LNCaP clone FGC (cell line): ENCODE results near the gene CPNE8.
A peak's percentile ranks its signal among the peaks of the same experiment; 100 is the strongest.

Source experiments
- DNase-seq: peaks from one replicate; pipeline ENCODE4 v3.0.0-alpha.2; 2011; ENCODE audit warnings: low read depth
- H3K4me3 ChIP-seq: 2 replicates; pipeline ENCODE4 v1.5.1; 2011; ENCODE audit warnings: mild to moderate bottlenecking, low read depth, low read length, control low read depth
- TF ChIP-seq, protein P1 (sequence below): IDR thresholded peaks from 2 replicates; pipeline ENCODE4 v1.5.1; 2012; ENCODE audit warnings: mild to moderate bottlenecking; ENCODE audit not compliant: control insufficient read depth, insufficient read depth; ENCODE audit errors: extremely low read depth

The CPNE8 gene

GRCh38 chr12:38930990-38931389 is 25.6 kb upstream of the CPNE8 start:
- H3K4me3 ChIP-seq: no peak overlapping the region
- TF ChIP-seq, protein P1, sequence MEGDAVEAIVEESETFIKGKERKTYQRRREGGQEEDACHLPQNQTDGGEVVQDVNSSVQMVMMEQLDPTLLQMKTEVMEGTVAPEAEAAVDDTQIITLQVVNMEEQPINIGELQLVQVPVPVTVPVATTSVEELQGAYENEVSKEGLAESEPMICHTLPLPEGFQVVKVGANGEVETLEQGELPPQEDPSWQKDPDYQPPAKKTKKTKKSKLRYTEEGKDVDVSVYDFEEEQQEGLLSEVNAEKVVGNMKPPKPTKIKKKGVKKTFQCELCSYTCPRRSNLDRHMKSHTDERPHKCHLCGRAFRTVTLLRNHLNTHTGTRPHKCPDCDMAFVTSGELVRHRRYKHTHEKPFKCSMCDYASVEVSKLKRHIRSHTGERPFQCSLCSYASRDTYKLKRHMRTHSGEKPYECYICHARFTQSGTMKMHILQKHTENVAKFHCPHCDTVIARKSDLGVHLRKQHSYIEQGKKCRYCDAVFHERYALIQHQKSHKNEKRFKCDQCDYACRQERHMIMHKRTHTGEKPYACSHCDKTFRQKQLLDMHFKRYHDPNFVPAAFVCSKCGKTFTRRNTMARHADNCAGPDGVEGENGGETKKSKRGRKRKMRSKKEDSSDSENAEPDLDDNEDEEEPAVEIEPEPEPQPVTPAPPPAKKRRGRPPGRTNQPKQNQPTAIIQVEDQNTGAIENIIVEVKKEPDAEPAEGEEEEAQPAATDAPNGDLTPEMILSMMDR: no peak
- no peak for DNase-seq

DNA sequence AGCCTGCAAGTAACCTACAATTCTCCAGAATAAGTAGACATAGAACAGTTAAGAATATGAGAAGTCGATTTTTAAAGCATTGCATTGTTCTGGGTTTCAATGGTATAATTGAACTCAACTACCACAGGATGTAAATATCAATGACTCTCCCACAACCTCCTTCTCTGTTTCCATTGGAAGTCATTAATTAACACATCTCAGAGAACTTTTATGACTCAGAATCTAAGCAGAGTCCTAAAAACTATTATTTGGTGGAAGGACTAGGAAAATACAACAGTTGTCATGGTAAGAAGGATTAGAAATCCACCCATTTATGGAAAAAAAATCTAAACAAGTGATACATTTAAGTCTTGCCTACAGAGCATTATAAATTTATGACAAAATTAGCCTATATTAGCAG is 21.1 kb upstream of the CPNE8 start:
- TF ChIP-seq, protein P1: no peak
- no peak overlapping the region for H3K4me3 ChIP-seq
- DNase-seq: no peak

DNA sequence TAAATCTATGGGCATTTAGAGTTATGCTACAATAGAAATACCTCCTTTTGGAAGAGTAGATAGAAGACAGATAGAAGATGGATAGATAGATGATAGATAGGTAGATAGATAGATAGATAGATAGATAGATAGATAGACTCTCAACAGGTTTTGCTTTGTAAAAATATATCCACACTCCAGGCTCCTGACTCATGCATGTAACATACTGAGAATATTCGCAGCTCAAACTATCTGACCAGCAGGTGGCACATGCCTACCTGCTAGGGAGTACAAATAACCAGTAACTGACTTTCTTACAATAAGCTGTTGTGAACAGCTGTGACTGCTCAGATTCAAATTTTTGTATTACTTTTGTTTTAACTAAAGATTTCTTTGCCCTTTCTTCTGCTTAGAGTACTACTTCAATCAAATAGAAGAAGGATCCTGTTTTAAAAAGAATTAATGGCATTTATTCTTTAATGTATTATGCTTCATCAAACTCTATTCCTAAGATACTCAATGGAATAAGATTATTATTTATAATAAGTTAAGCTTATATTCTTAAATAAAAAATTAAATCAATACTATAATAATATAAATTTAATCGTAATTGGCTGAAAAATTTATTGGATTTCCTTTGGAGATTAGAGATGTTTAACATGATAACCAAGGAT is 15.8 kb upstream of the CPNE8 start:
- TF ChIP-seq, protein P1: peak; percentile 89

DNA sequence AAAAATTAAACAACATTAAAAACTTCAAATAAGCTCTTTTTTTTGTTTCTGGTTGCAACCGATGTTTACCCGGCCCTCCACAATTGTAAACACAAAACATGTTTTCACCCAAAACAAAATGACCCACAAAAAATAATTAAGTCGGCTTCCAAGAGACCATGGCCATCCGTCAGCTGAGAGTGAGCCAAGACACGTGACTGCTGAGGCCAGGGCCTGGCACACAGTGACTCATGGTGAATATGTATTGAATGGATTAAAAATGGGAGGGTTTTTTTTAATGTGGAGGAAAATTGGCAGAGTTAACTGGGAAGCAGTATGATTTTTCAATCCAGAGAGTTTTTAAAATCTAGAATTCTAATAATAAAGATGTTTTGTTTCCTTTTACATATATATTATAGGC is 13.8 kb upstream of the CPNE8 start:
- DNase-seq: no peak
- H3K4me3 ChIP-seq: no peak overlapping the region
- TF ChIP-seq, protein P1: no peak

More for the DNA sequence above, 15.8 kb upstream of the CPNE8 start:
- peak; percentile 54 for DNase-seq
- no peak overlapping the region for H3K4me3 ChIP-seq

GRCh38 chr12:38915429-38916182 is 10.2 kb upstream of the CPNE8 start:
- TF ChIP-seq, protein P1: no peak
- no peak overlapping the region for H3K4me3 ChIP-seq

DNA sequence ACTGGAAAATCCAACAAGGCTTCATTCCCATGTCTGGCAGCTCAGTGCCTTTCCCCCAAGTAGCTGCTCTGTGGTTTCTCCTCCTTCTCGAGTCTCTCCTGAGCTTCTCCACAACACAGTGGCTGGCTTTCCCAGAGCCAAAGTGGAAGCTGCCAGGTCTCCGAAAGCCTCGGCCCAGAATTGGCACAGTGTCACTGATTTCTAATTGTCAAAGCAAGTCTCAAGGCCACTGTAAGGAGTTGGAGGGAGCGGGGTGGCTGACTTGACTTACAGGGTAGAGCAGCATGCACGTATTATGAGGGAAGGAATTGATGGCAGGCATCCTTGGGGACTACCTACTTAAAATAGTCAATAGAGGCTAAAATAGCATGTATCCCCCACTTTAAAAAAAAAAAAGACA is 6.7 kb upstream of the CPNE8 start:
- no peak overlapping the region for H3K4me3 ChIP-seq
- DNase-seq: no peak
- TF ChIP-seq, protein P1: no peak

More at GRCh38 chr12:38915429-38916182, 10.2 kb upstream of the CPNE8 start:
- DNase-seq: no peak

GRCh38 chr12:38911611-38912010 is 6.2 kb upstream of the CPNE8 start:
- no peak overlapping the region for H3K4me3 ChIP-seq
- TF ChIP-seq, protein P1: peak; percentile 21; the same call in 1 of the 2 replicates
- no peak for DNase-seq
